HepG2 (cell line): ENCODE measurements around the gene MYBPC2. TPM values are rescaled to one million over a fixed set of nuclear protein-coding genes. Genes with fewer than 3 reads are reported as not detected.

Source experiments
- CCAR2 ChIP-seq: fragments of 200-400 bp; formaldehyde crosslinking; optimal IDR thresholded peaks from 2 replicates; pipeline ENCODE3; 2018; ENCODE audit warnings: low read depth, mild to moderate bottlenecking, low read length, moderate library complexity
- KDM5B ChIP-seq: sonication (generic); formaldehyde crosslinking; IDR thresholded peaks from 2 replicates; pipeline ENCODE4 v1.4.0; 2020; ENCODE audit warnings: missing genetic modification reagents, mild to moderate bottlenecking, borderline replicate concordance
- MTA1 ChIP-seq: sonication (generic); formaldehyde crosslinking; IDR thresholded peaks from 2 replicates; pipeline ENCODE4 v1.4.0; 2020; ENCODE audit warnings: missing genetic modification reagents, mild to moderate bottlenecking, borderline replicate concordance
- PCBP1 ChIP-seq: fragments of 200-400 bp; formaldehyde crosslinking; IDR thresholded peaks from 2 replicates; pipeline ENCODE4 v1.6.1; 2017; ENCODE audit warnings: mild to moderate bottlenecking, low read depth, low read length, borderline replicate concordance
- RARG ChIP-seq: sonication (generic); formaldehyde crosslinking; IDR thresholded peaks from 2 replicates; pipeline ENCODE4 v1.4.0; 2020; ENCODE audit warnings: low read depth, mild to moderate bottlenecking, missing genetic modification reagents
- RBM39 ChIP-seq: fragments of 200-400 bp; formaldehyde crosslinking; IDR thresholded peaks from one replicate; pipeline ENCODE4 v1.6.1; 2018; ENCODE audit warnings: antibody characterized with exemption, mild to moderate bottlenecking, low read depth, low read length; ENCODE audit not compliant: poor library complexity, severe bottlenecking
- RXRA ChIP-seq: sonication (generic); formaldehyde crosslinking; IDR thresholded peaks from 2 replicates; pipeline ENCODE4 v1.5.1; 2020; ENCODE audit warnings: missing genetic modification reagents
- ZBTB8A ChIP-seq: sonication (generic); formaldehyde crosslinking; IDR thresholded peaks from 2 replicates; pipeline ENCODE4 v1.4.0; 2020; ENCODE audit warnings: mild to moderate bottlenecking, low read depth, missing genetic modification reagents, borderline replicate concordance
- ZNF281 ChIP-seq: sonication (generic); formaldehyde crosslinking; IDR thresholded peaks from 2 replicates; pipeline ENCODE4 v1.4.0; 2020; ENCODE audit warnings: missing genetic modification reagents, borderline replicate concordance
- ZNF317 ChIP-seq: sonication (generic); formaldehyde crosslinking; IDR thresholded peaks from 2 replicates; pipeline ENCODE4 v1.5.0; 2020; ENCODE audit warnings: mild to moderate bottlenecking, missing genetic modification reagents
- ZNF543 ChIP-seq: sonication (generic); formaldehyde crosslinking; IDR thresholded peaks from 2 replicates; pipeline ENCODE4 v1.4.0; 2020; ENCODE audit warnings: mild to moderate bottlenecking, missing genetic modification reagents
- ZNF670 ChIP-seq: sonication (generic); formaldehyde crosslinking; IDR thresholded peaks from 2 replicates; pipeline ENCODE4 v1.8.0; 2022; ENCODE audit warnings: mild to moderate bottlenecking, missing genetic modification reagents, borderline replicate concordance
- polyA plus RNA-seq, 8 experiments: library from polyadenylated mRNA; depleted of rRNA in 3 of 8; stranded (reverse) in 7 of 8; unstranded in 1 of 8; fragments of >200 nt; fragmentation: Illumina TruSeq in 4 of 8; extraction: Trizol in 4 of 8; gene quantifications; 2 replicates each; pipeline versions ENCODE4 v1.2.1 to v1.2.3, GENCODE V29; 2011 to 2016; ENCODE audit warnings: low read depth in 4 of 8, missing spikeins in 1 of 8, mixed read lengths in 1 of 8; ENCODE audit not compliant: insufficient read depth in 1 of 8
- total RNA-seq, 5 experiments: library from RNA; depleted of rRNA; stranded (reverse); fragments of >200 nt; fragmentation: Illumina TruSeq; extraction: Trizol; gene quantifications; 2 replicates each; pipeline ENCODE4 v1.2.3, GENCODE V29; 2016; ENCODE audit warnings: low read depth in 1 of 5
- TF ChIP-seq, protein P1 (sequence below): sonication (generic); formaldehyde crosslinking; IDR thresholded peaks from 2 replicates; pipeline ENCODE4 v1.5.1; 2020; ENCODE audit warnings: mild to moderate bottlenecking, moderate library complexity, missing genetic modification reagents
- TF ChIP-seq, protein P2 (sequence below): sonication (generic); formaldehyde crosslinking; IDR thresholded peaks from 2 replicates; pipeline ENCODE4 v1.4.0; 2020; ENCODE audit warnings: missing genetic modification reagents
- TF ChIP-seq, protein P3 (sequence below): sonication (generic); formaldehyde crosslinking; IDR thresholded peaks from 2 replicates; pipeline ENCODE4 v1.4.0; 2020; ENCODE audit warnings: mild to moderate bottlenecking, missing genetic modification reagents
- TF ChIP-seq, protein P4 (sequence below), 2 experiments: fragments of 450-650 bp in 1 of 2; sonication (generic) in 1 of 2; formaldehyde crosslinking; IDR thresholded peaks; 2 replicates each; pipeline versions ENCODE4 v1.5.0 to v1.8.0; 2020 to 2022; ENCODE audit warnings: mild to moderate bottlenecking in 1 of 2, missing genetic modification reagents in 1 of 2
- TF ChIP-seq, protein P5 (sequence below): conservative IDR thresholded peaks from 2 replicates; pipeline ENCODE4 v1.6.1; 2018; ENCODE audit warnings: missing genetic modification reagents

The MYBPC2 gene
- total and polyA plus RNA-seq, 2 of the 13 experiments (the other 11 are each of a cell fraction or from before 2014, with no cell fraction given), result not detected

DNA sequence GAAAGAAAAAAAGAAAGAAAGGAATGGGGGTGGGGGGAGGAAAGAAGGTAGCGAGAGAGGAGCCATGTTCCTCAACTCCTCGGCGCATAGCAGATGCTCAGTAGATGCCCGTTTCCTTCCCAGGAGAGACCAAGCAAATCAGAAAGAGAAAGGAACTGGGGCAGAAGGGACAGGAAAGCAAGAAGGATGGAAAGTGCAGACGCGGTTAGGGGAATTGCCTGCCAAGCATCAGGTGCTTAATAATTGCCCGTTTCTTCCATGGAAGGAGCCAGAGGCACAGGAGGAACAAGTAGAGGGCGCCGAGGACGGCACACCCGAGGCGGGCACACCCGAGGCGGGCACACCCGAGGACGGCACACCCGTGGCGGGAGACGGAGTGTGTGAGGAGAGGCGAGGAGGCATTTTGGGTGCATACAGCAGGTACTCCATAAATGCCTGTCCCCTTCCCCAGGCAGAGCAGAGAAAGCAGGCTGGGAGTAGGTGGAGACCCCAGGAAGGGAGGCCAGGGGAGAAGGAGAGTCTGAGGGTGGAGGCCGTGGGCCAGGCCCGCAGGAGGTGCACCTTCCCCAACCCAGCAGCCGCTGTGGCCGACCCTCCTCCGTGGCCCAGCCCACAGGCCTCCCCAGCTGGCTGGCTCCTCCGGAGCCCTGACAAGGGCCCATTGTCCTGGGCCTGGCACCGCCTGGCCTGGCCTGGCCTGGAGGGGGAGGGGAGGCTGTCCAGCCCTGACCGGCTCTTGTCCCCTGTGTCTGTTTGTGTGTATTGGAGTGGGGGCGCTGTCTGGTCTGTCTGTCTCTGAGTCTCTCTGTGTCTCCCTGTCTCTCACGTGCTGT is 63.7 kb downstream of the MYBPC2 start (continued):
- TF ChIP-seq, protein P1, sequence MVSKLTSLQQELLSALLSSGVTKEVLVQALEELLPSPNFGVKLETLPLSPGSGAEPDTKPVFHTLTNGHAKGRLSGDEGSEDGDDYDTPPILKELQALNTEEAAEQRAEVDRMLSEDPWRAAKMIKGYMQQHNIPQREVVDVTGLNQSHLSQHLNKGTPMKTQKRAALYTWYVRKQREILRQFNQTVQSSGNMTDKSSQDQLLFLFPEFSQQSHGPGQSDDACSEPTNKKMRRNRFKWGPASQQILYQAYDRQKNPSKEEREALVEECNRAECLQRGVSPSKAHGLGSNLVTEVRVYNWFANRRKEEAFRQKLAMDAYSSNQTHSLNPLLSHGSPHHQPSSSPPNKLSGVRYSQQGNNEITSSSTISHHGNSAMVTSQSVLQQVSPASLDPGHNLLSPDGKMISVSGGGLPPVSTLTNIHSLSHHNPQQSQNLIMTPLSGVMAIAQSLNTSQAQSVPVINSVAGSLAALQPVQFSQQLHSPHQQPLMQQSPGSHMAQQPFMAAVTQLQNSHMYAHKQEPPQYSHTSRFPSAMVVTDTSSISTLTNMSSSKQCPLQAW (CRISPR knock-in tag), result no peak
- TF ChIP-seq MTA1 (CRISPR knock-in tag) (no peak), RBM39 (peak; percentile 61), RARG (CRISPR knock-in tag) (no peak), RXRA (CRISPR knock-in tag) (peak; percentile 46; the same call in 1 of the 2 replicates), ZNF543 (CRISPR knock-in tag) (peak; percentile 63; the same call in 1 of the 2 replicates), KDM5B (CRISPR knock-in tag) (no peak), CCAR2 (no peak), ZNF317 (CRISPR knock-in tag) (no peak), ZNF281 (peak; percentile 93), ZNF670 (no peak), ZBTB8A (CRISPR knock-in tag) (no peak), PCBP1 (0 out of 2 replicates have a peak, but pooled peaks have one; percentile 24)
- TF ChIP-seq, protein P2, sequence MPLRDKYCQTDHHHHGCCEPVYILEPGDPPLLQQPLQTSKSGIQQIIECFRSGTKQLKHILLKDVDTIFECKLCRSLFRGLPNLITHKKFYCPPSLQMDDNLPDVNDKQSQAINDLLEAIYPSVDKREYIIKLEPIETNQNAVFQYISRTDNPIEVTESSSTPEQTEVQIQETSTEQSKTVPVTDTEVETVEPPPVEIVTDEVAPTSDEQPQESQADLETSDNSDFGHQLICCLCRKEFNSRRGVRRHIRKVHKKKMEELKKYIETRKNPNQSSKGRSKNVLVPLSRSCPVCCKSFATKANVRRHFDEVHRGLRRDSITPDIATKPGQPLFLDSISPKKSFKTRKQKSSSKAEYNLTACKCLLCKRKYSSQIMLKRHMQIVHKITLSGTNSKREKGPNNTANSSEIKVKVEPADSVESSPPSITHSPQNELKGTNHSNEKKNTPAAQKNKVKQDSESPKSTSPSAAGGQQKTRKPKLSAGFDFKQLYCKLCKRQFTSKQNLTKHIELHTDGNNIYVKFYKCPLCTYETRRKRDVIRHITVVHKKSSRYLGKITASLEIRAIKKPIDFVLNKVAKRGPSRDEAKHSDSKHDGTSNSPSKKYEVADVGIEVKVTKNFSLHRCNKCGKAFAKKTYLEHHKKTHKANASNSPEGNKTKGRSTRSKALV (CRISPR knock-in tag), result no peak
- TF ChIP-seq, protein P3, sequence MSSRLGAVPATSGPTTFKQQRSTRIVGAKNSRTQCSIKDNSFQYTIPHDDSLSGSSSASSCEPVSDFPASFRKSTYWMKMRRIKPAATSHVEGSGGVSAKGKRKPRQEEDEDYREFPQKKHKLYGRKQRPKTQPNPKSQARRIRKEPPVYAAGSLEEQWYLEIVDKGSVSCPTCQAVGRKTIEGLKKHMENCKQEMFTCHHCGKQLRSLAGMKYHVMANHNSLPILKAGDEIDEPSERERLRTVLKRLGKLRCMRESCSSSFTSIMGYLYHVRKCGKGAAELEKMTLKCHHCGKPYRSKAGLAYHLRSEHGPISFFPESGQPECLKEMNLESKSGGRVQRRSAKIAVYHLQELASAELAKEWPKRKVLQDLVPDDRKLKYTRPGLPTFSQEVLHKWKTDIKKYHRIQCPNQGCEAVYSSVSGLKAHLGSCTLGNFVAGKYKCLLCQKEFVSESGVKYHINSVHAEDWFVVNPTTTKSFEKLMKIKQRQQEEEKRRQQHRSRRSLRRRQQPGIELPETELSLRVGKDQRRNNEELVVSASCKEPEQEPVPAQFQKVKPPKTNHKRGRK (CRISPR knock-in tag), result no peak
- TF ChIP-seq, protein P4, sequence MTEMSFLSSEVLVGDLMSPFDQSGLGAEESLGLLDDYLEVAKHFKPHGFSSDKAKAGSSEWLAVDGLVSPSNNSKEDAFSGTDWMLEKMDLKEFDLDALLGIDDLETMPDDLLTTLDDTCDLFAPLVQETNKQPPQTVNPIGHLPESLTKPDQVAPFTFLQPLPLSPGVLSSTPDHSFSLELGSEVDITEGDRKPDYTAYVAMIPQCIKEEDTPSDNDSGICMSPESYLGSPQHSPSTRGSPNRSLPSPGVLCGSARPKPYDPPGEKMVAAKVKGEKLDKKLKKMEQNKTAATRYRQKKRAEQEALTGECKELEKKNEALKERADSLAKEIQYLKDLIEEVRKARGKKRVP (CRISPR knock-in tag; IDR thresholded peaks at IDR 0.05), result no peak
- TF ChIP-seq, protein P5, sequence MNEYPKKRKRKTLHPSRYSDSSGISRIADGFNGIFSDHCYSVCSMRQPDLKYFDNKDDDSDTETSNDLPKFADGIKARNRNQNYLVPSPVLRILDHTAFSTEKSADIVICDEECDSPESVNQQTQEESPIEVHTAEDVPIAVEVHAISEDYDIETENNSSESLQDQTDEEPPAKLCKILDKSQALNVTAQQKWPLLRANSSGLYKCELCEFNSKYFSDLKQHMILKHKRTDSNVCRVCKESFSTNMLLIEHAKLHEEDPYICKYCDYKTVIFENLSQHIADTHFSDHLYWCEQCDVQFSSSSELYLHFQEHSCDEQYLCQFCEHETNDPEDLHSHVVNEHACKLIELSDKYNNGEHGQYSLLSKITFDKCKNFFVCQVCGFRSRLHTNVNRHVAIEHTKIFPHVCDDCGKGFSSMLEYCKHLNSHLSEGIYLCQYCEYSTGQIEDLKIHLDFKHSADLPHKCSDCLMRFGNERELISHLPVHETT (CRISPR knock-in tag), result no peak
